GM12878 (cell line): ENCODE results near the gene UBE3C.

Experiments used
- HDAC2 ChIP-seq: fragments of 200-600 bp; sonication (generic); IDR thresholded peaks from 2 replicates; pipeline ENCODE4 v1.6.1; 2017
- JUNB ChIP-seq: IDR thresholded peaks from 2 replicates; pipeline ENCODE4 v1.6.1; 2016; ENCODE audit warnings: antibody characterized with exemption, mild to moderate bottlenecking
- JUND ChIP-seq: IDR thresholded peaks from 2 replicates; pipeline ENCODE4 v1.6.1; 2012; ENCODE audit warnings: low read depth, mild to moderate bottlenecking, low read length, improper control_type of control experiment, moderate library complexity
- KDM1A ChIP-seq: fragments of 200-600 bp; sonication (generic); IDR thresholded peaks from 2 replicates; pipeline ENCODE4 v1.6.1; 2016; ENCODE audit warnings: borderline replicate concordance
- NRF1 ChIP-seq: conservative IDR thresholded peaks from 2 replicates; pipeline ENCODE4 v1.6.1; 2011; ENCODE audit warnings: mild to moderate bottlenecking, low read depth, low read length, improper control_type of control experiment
- SIX5 ChIP-seq: IDR thresholded peaks from 2 replicates; pipeline ENCODE4 v1.6.1; 2011; ENCODE audit warnings: mild to moderate bottlenecking, low read depth, low read length, moderate library complexity; ENCODE audit not compliant: severe bottlenecking
- SMC3 ChIP-seq: IDR thresholded peaks from 2 replicates; pipeline ENCODE4 v1.6.1; 2011; ENCODE audit warnings: low read length, improper control_type of control experiment, borderline replicate concordance
- TF ChIP-seq, protein P1 (sequence below): fragments of 450-650 bp; IDR thresholded peaks from 2 replicates; pipeline ENCODE4 v1.6.1; 2017; ENCODE audit warnings: mild to moderate bottlenecking

DNA sequence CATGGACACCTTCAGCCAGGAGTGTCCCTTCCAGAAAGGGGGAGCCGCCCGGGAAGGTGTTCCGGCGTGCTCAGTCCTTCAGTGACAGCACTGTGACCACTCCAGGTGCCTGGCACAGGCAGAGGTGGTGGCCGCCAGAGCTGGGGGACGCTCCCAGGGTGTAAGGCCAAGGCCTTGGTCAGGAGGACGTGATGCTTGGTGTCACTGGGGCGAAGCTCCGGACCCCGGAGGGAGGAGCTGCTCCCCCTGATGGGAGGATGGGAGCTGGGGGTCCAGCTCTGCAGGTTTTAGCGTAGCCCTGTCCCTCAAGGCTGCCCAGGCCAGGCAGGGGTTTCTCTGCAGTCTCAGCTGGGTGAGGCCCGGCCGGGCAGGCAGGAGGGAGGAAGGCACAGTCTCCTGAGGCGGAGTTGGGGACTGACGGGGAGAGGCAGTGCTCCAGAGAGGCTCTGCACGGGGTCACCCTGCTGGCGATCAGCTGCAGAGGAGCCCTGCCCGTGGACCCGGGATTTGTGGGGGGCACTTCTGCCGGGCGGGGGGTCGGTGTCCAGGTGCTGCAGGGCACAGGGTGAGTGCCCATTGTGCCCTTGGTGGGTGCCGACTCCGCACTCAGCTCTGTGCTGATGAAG is 141.6 kb downstream of the UBE3C start:
- TF ChIP-seq SIX5 = no peak
- TF ChIP-seq NRF1 = no peak
- TF ChIP-seq, protein P1, sequence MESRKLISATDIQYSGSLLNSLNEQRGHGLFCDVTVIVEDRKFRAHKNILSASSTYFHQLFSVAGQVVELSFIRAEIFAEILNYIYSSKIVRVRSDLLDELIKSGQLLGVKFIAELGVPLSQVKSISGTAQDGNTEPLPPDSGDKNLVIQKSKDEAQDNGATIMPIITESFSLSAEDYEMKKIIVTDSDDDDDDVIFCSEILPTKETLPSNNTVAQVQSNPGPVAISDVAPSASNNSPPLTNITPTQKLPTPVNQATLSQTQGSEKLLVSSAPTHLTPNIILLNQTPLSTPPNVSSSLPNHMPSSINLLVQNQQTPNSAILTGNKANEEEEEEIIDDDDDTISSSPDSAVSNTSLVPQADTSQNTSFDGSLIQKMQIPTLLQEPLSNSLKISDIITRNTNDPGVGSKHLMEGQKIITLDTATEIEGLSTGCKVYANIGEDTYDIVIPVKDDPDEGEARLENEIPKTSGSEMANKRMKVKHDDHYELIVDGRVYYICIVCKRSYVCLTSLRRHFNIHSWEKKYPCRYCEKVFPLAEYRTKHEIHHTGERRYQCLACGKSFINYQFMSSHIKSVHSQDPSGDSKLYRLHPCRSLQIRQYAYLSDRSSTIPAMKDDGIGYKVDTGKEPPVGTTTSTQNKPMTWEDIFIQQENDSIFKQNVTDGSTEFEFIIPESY = no peak
- TF ChIP-seq JUND = no peak
- TF ChIP-seq KDM1A = no peak
- no peak for TF ChIP-seq HDAC2
- TF ChIP-seq SMC3 = no peak
- no peak for TF ChIP-seq JUNB
